Suprapubic skin (tissue), 4 donors: ENCODE results near the gene CPO. TPM values are rescaled to one million over a fixed set of nuclear protein-coding genes. Genes with fewer than 3 reads are reported as not detected.

Source experiments
- DNase-seq, 2 donors: peaks; one replicate each; pipeline ENCODE4 v3.0.0-alpha.2; 2019; ENCODE audit warnings: low spot score in 2 of 2
- H3K27ac ChIP-seq: fragments of 200-600 bp; sonication (generic); one replicate; pipeline ENCODE4 v1.5.1; 2019
- H3K27me3 ChIP-seq: fragments of 200-600 bp; sonication (generic); one replicate; pipeline ENCODE4 v1.5.1; 2019
- H3K36me3 ChIP-seq: fragments of 200-600 bp; sonication (generic); one replicate; pipeline ENCODE4 v1.5.1; 2019
- H3K4me1 ChIP-seq: fragments of 200-600 bp; sonication (generic); one replicate; pipeline ENCODE4 v1.5.1; 2019
- H3K4me3 ChIP-seq: fragments of 200-600 bp; sonication (generic); one replicate; pipeline ENCODE4 v1.5.1; 2019; ENCODE audit warnings: mild to moderate bottlenecking
- H3K9me3 ChIP-seq: fragments of 200-600 bp; sonication (generic); one replicate; pipeline ENCODE4 v1.5.1; 2019
- CTCF ChIP-seq, 2 donors: fragments of 200-600 bp in 1 of 2; fragments of 450-650 bp in 1 of 2; sonication (generic) in 1 of 2; IDR thresholded peaks; one replicate each; pipeline ENCODE4 v1.5.1; 2016 to 2019; ENCODE audit warnings: antibody characterized with exemption in 2 of 2, mild to moderate bottlenecking in 1 of 2, moderate library complexity in 1 of 2
- EP300 ChIP-seq: sonication (generic); formaldehyde crosslinking; IDR thresholded peaks from one replicate; pipeline ENCODE4 v1.6.1; 2017; ENCODE audit warnings: antibody characterized with exemption
- POLR2A ChIP-seq, 2 donors: fragments of 450-650 bp; IDR thresholded peaks; one replicate each; pipeline ENCODE4 v1.6.1; 2017; ENCODE audit warnings: antibody characterized with exemption in 2 of 2, mild to moderate bottlenecking in 2 of 2, moderate library complexity in 2 of 2
- POLR2AphosphoS5 ChIP-seq, 3 donors: sonication (generic); formaldehyde crosslinking; IDR thresholded peaks; one replicate each; pipeline ENCODE4 v1.6.1; 2017; ENCODE audit warnings: antibody characterized with exemption in 3 of 3
- WGBS: methylation state at CpG from one replicate; pipeline ENCODE4 v1.1.5; 2018; 5-methylcytosine and 5-hydroxymethylcytosine counted together
- total RNA-seq, 4 donors: library from RNA; depleted of rRNA; stranded (reverse); fragments of >200 nt; gene quantifications; one replicate each; pipeline ENCODE4 v1.1.0, GENCODE V29; 2016

The CPO gene
- total RNA-seq, 4 donors from 2014 or later: 0.89 TPM; not detected in 3

GRCh38 chr2:206991070-206991469, 51.8 kb downstream of the CPO start:
- Histone ChIP-seq H3K27ac (no peak overlapping the region), H3K4me1 (no peaks in the 10 kb centered on the region), H3K27me3 (no peaks in the 10 kb centered on the region), H3K9me3 (no peaks in the 10 kb centered on the region), H3K36me3 (no peaks in the 10 kb centered on the region), H3K4me3 (no peak overlapping the region)
- DNase-seq: no peak
- no peak for TF ChIP-seq EP300
- no peak for TF ChIP-seq CTCF (IDR thresholded peaks at IDR 0.05)
- no peak for TF ChIP-seq POLR2AphosphoS5 (IDR thresholded peaks at IDR 0.05)
- no peak for TF ChIP-seq POLR2A (IDR thresholded peaks at IDR 0.05)
- 91% methylated on average over 2 of the region's 2 CpGs for WGBS

- TF ChIP-seq POLR2AphosphoS5 (IDR thresholded peaks at IDR 0.05) (no peak), EP300 (no peak), POLR2A (IDR thresholded peaks at IDR 0.05) (no peak), CTCF (IDR thresholded peaks at IDR 0.05) (no peak)
- H3K27ac ChIP-seq: no peak overlapping the region
- WGBS: 89% methylated on average over 2 of the region's 2 CpGs
Measured at GRCh38 chr2:206993396-206993911, 54.1 kb downstream of the CPO start.

GRCh38 chr2:206993964-206994363, 54.6 kb downstream of the CPO start:
- Histone ChIP-seq H3K27ac (no peak overlapping the region), H3K4me1 (no peaks in the 10 kb centered on the region), H3K36me3 (no peaks in the 10 kb centered on the region), H3K4me3 (no peak overlapping the region), H3K27me3 (no peaks in the 10 kb centered on the region), H3K9me3 (no peaks in the 10 kb centered on the region)
- WGBS: 41% methylated on average over 4 of the region's 4 CpGs
- DNase-seq: no peak
- TF ChIP-seq CTCF (IDR thresholded peaks at IDR 0.05): no peak
- no peak for TF ChIP-seq POLR2AphosphoS5 (IDR thresholded peaks at IDR 0.05)
- no peak for TF ChIP-seq EP300
- no peak for TF ChIP-seq POLR2A (IDR thresholded peaks at IDR 0.05)

More at GRCh38 chr2:206993396-206993911, 54.1 kb downstream of the CPO start:
- Histone ChIP-seq H3K36me3 (no peaks in the 10 kb centered on the region), H3K9me3 (no peaks in the 10 kb centered on the region), H3K4me1 (no peaks in the 10 kb centered on the region), H3K27me3 (no peaks in the 10 kb centered on the region), H3K4me3 (no peak overlapping the region)
- no peak for DNase-seq

DNA sequence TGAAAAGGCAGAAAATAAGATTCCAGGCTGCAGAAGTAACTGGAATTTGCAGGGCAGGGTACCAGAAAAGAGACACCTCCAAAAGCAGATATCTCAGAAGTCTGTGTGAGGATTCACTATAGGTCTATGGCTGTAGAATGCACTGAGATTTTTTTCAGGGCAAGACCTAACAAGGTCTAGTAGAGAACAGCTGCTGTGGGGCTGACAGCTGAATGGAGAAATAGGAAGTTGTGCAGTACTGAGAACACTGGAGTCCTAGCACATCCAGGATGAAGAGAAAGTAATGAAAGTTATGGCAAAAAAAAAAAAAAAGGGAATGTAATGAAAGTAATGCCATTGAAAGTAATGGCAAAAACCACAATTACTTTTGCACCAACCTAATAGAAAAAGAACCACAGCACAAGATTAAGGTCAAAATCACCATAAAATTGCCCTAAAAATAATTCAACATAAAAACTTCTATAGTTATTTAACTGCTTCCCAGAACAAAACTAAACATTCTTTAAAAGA, 57.3 kb downstream of the CPO start:
- DNase-seq: no peak
- no peak for TF ChIP-seq EP300
- TF ChIP-seq CTCF (IDR thresholded peaks at IDR 0.05): no peak
- TF ChIP-seq POLR2A (IDR thresholded peaks at IDR 0.05): no peak
- no peak for TF ChIP-seq POLR2AphosphoS5 (IDR thresholded peaks at IDR 0.05)
- no peaks in the 10 kb centered on the region for H3K36me3 ChIP-seq
- peaks cover 5% of the 10 kb centered on the region for H3K9me3 ChIP-seq
- no peaks in the 10 kb centered on the region for H3K4me1 ChIP-seq
- H3K27me3 ChIP-seq: no peaks in the 10 kb centered on the region
- no peak overlapping the region for H3K27ac ChIP-seq
- no peak overlapping the region for H3K4me3 ChIP-seq

DNA sequence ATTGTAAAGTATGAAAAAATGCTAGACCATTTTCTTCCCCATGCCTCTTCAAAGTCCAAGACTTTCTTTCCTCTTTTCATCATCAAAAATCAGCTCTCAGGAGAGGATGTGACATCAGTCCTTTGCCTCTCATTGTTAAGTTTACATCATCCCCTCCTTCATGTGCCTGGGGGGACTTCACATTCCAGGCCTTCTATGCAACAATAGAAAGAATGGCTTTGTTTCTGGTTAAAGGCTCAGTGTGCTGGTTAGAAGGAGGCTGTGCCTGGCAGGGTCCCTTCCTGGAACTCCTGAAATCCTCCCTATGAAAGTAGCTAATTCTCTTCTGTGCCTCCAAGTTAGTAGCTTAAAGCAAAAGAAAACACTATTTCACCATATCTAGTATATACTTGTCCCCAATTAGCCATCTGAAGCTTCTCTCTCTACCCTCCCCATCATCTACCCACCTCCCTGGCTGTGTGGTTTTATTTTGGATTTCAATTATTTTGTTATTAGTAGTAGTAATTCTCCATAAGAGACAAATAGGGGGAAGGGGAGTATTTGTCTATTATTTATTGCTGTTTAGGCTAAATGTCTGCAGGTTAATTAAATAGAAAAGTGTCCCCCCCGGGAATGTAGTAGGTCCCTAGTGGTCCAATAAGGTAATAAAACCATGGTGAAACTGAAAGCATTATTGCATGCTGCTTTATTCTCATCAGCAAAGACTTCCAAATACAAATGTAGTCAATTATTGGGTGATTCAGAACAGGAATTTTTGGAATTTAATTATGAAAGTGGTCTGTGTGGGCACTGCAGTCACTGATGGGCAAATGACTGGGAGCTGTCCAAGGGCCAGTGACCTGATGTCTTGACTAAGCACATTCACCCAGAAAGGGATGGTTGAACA, 69.0 kb downstream of the CPO start:
- no peaks in the 10 kb centered on the region for H3K36me3 ChIP-seq
- no peaks in the 10 kb centered on the region for H3K4me1 ChIP-seq
- no peak for TF ChIP-seq CTCF (IDR thresholded peaks at IDR 0.05)
- no peak for TF ChIP-seq POLR2A (IDR thresholded peaks at IDR 0.05)
- no peak for TF ChIP-seq POLR2AphosphoS5 (IDR thresholded peaks at IDR 0.05)
- no peak for TF ChIP-seq EP300
- H3K9me3 ChIP-seq: no peaks in the 10 kb centered on the region
- no peaks in the 10 kb centered on the region for H3K27me3 ChIP-seq
- DNase-seq: no peak
- WGBS: 46% methylated on average over 1 of the region's 1 CpG
- H3K4me3 ChIP-seq: no peak overlapping the region
- no peak overlapping the region for H3K27ac ChIP-seq
